GM12891 (cell line): Measurements from ENCODE around the gene IGF1R.

ENCODE experiments used
- POU2F2 ChIP-seq: IDR thresholded peaks from 2 replicates; pipeline ENCODE4 v1.6.1; 2011; ENCODE audit warnings: low read depth, mild to moderate bottlenecking, control low read depth, low read length, moderate library complexity
- SPI1 ChIP-seq: IDR thresholded peaks from 2 replicates; pipeline ENCODE4 v1.6.1; 2011; ENCODE audit warnings: low read depth, low read length, control low read depth

- TF ChIP-seq SPI1 (no peak), POU2F2 (no peak)
Observed at GRCh38 chr15:99010768-99011167, 362.4 kb downstream of the IGF1R start.
